ENCODE results near the gene OPTN. TPM values are rescaled to one million over a fixed set of nuclear protein-coding genes. Genes with fewer than 3 reads are reported as not detected.

Gene OPTN
- total and polyA plus RNA-seq, 4 donors: 54.3 to 68.5 (median 61.0) TPM

DNA sequence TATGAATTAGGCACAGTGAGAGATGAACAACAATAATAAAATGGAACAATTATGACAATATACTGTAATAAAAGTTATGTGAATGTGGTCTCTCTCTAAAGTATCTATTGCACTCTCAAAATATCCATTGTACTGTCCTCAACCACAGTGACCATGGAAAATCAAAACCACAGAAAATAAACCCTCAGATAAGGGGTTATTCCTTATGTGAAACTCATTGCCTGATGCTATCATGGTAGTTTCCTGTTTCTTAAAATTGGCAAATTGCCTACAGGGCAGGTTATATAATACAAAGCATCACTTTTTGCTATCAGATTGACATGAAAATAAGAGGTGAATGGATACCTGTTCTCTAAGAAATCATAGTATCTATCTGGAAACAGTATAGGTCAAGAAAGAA lies 65.2 kb downstream of the OPTN start:
- no peak overlapping the region for H3K4me3 ChIP-seq (ENCODE audit: low read depth, low read length)
- no peaks in the 10 kb centered on the region for H3K27me3 ChIP-seq (ENCODE audit: control insufficient read depth, insufficient read depth, low read length)
- peaks cover 2% of the 10 kb centered on the region for H3K36me3 ChIP-seq (ENCODE audit: control insufficient read depth, insufficient read depth, low read length)
- H3K9me3 ChIP-seq (ENCODE audit: control insufficient read depth, insufficient read depth, low read length): no peaks in the 10 kb centered on the region
- no peak for DNase-seq (ENCODE audit: low read depth in 4 of 6, low spot score in 6 of 6)
- H3K27ac ChIP-seq (ENCODE audit: low read depth, low read length): no peak overlapping the region
- H3K4me1 ChIP-seq (ENCODE audit: control insufficient read depth, insufficient read depth, low read length): peaks cover 7% of the 10 kb centered on the region

DNA sequence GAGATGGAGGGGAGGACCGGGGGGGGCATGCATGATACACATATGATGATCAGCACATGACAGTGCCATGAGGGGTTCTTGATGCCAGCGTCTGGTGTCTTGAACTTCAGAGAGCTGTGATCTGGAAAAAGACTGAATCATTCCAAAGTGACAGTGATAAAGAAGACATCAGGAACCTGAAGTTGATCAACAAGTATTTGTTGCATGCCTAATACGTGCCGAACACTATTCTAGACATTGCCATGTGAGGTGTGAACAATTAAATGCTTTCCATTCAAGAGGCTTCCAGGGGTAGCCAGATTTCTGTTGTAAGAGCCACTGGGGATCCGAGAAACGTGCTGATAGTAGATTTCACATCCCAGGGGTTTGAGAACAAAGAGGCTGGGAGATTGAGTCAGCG lies 67.6 kb downstream of the OPTN start:
- peak in 1 of 6 donors; percentile 5 for DNase-seq (ENCODE audit: low read depth in 4 of 6, low spot score in 6 of 6)
- 86% methylated on average over 7 of the region's 7 CpGs for WGBS (ENCODE audit: insufficient coverage)
- H3K4me3 ChIP-seq (ENCODE audit: low read depth, low read length): no peak overlapping the region
- H3K9me3 ChIP-seq (ENCODE audit: control insufficient read depth, insufficient read depth, low read length): no peaks in the 10 kb centered on the region
- H3K36me3 ChIP-seq (ENCODE audit: control insufficient read depth, insufficient read depth, low read length): peaks cover 2% of the 10 kb centered on the region
- no peaks in the 10 kb centered on the region for H3K4me1 ChIP-seq (ENCODE audit: control insufficient read depth, insufficient read depth, low read length)
- H3K27ac ChIP-seq (ENCODE audit: low read depth, low read length): no peak overlapping the region
- H3K27me3 ChIP-seq (ENCODE audit: control insufficient read depth, insufficient read depth, low read length): no peaks in the 10 kb centered on the region

DNA sequence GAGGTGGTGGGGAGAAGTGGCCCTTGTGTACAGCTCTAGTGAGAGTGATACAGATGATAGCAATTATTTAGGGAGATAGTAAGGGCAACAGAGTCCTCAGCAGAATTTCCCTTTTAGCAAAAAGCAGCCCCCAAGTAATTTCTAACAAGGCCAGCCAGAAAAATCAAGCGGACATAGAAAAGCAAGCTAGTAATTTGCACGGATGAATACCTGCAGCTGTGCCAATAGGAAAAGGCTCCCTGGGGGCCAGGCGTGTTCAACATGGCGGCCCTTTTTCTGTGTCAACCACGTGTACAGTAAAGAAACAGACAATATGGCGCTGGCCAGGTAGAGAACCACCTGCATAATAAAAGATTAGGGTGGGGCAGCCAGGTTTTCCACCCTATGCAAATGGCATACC lies 68.8 kb downstream of the OPTN start:
- Histone ChIP-seq H3K4me3 (ENCODE audit: low read depth, low read length) (no peak overlapping the region), H3K4me1 (ENCODE audit: control insufficient read depth, insufficient read depth, low read length) (no peaks in the 10 kb centered on the region), H3K9me3 (ENCODE audit: control insufficient read depth, insufficient read depth, low read length) (no peaks in the 10 kb centered on the region), H3K27me3 (ENCODE audit: control insufficient read depth, insufficient read depth, low read length) (no peaks in the 10 kb centered on the region), H3K27ac (ENCODE audit: low read depth, low read length) (no peak overlapping the region), H3K36me3 (ENCODE audit: control insufficient read depth, insufficient read depth, low read length) (peaks cover 2% of the 10 kb centered on the region)
- WGBS (ENCODE audit: insufficient coverage): 86% methylated on average over 6 of the region's 6 CpGs
- DNase-seq (ENCODE audit: low read depth in 4 of 6, low spot score in 6 of 6): peak in 1 of 6 donors; percentile 86

DNA sequence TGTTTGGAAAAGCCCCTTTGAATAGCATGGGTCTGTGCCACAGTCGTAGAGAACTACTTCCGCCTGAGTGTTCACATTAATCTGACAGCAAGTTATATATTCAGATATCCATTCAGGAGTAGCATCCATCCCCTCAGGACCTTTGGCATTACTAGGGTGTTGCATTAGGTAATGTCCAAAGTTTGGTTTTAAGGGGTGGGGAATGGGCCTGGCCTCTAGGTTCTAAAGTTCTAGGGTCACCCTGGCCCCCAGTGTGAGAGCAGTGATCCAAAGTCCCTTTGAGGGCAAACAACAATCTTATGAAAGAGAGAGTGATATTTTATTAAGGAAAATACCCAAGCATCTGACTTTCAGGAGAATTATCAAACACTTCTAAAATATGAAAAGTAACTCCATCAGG lies 73.7 kb downstream of the OPTN start:
- no peaks in the 10 kb centered on the region for H3K9me3 ChIP-seq (ENCODE audit: control insufficient read depth, insufficient read depth, low read length)
- H3K4me1 ChIP-seq (ENCODE audit: control insufficient read depth, insufficient read depth, low read length): no peaks in the 10 kb centered on the region
- H3K27me3 ChIP-seq (ENCODE audit: control insufficient read depth, insufficient read depth, low read length): no peaks in the 10 kb centered on the region
- H3K27ac ChIP-seq (ENCODE audit: low read depth, low read length): no peak overlapping the region
- H3K4me3 ChIP-seq (ENCODE audit: low read depth, low read length): no peak overlapping the region
- DNase-seq (ENCODE audit: low read depth in 4 of 6, low spot score in 6 of 6): no peak
- no CpG with 5 or more reads among the region's 2 CpGs for whole genome bisulfite sequencing (ENCODE audit: insufficient coverage)
- H3K36me3 ChIP-seq (ENCODE audit: control insufficient read depth, insufficient read depth, low read length): no peaks in the 10 kb centered on the region

DNA sequence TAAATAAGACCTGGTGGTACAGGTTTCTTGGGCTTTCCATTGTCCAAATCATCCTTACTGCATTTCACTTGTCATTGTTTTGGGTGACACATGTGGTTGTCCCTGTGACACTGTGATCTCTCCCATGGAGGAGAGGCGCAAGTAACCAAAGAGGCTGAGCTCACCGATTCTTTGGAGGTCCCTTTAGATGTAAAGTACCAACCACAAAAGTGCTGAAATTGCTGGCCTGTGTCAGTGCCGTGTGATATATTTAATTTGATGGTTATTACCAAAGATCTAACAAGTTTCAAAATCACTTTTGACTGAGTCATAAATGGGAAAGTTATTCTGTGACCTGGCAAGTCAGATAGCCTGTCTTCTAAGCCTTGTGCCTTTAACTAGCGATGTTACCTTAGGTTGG lies 80.8 kb downstream of the OPTN start:
- DNase-seq (ENCODE audit: low read depth in 4 of 6, low spot score in 6 of 6): no peak
- no peak overlapping the region for H3K27ac ChIP-seq (ENCODE audit: low read depth, low read length)
- no peaks in the 10 kb centered on the region for H3K9me3 ChIP-seq (ENCODE audit: control insufficient read depth, insufficient read depth, low read length)
- H3K27me3 ChIP-seq (ENCODE audit: control insufficient read depth, insufficient read depth, low read length): no peaks in the 10 kb centered on the region
- H3K36me3 ChIP-seq (ENCODE audit: control insufficient read depth, insufficient read depth, low read length): no peaks in the 10 kb centered on the region
- WGBS (ENCODE audit: insufficient coverage): no CpG with 5 or more reads among the region's 4 CpGs
- no peaks in the 10 kb centered on the region for H3K4me1 ChIP-seq (ENCODE audit: control insufficient read depth, insufficient read depth, low read length)
- no peak overlapping the region for H3K4me3 ChIP-seq (ENCODE audit: low read depth, low read length)

DNA sequence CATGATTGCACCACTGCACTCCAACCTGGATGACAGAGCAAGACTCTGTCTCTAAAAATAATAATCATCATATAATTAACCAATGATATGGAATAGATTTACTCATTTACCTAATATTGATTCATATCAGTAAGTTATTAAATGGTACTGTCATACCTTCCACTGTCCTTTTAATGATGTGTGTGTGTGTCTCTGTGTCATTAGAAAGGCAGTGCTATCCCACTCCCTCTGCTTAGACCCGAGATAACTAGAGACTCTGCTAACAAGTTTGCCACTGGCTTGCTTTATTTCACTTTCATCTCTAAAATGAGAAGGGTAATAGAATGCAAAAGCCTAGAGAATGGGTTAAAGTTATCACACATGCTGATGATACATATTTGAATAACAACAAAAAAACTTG lies 82.5 kb downstream of the OPTN start:
- Histone ChIP-seq H3K27me3 (ENCODE audit: control insufficient read depth, insufficient read depth, low read length) (no peaks in the 10 kb centered on the region), H3K27ac (ENCODE audit: low read depth, low read length) (no peak overlapping the region), H3K9me3 (ENCODE audit: control insufficient read depth, insufficient read depth, low read length) (no peaks in the 10 kb centered on the region), H3K36me3 (ENCODE audit: control insufficient read depth, insufficient read depth, low read length) (no peaks in the 10 kb centered on the region), H3K4me1 (ENCODE audit: control insufficient read depth, insufficient read depth, low read length) (no peaks in the 10 kb centered on the region), H3K4me3 (ENCODE audit: low read depth, low read length) (no peak overlapping the region)
- no CpG with 5 or more reads among the region's 1 CpG for WGBS (ENCODE audit: insufficient coverage)
- DNase-seq (ENCODE audit: low read depth in 4 of 6, low spot score in 6 of 6): no peak

DNA sequence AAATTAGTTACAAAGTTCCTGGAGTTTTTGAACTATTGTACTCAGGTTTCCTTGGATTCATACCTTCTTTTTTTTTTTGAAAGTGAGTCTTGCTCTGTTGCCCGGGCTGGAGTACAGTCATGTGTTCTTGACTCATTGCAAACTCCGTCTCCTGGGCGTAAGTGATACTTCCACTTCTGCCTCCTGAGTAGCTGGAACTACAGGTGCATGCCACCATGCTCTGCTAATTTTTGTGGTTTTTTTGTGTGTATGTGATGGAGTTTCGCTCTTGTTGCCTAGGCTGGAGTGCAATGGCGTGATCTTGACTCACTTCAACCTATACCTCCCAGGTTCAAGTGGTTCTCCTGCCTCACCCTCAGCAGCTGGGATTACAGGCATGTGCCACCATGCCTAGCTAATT lies 83.7 kb downstream of the OPTN start:
- H3K4me3 ChIP-seq (ENCODE audit: low read depth, low read length): no peak overlapping the region
- H3K9me3 ChIP-seq (ENCODE audit: control insufficient read depth, insufficient read depth, low read length): no peaks in the 10 kb centered on the region
- no peaks in the 10 kb centered on the region for H3K27me3 ChIP-seq (ENCODE audit: control insufficient read depth, insufficient read depth, low read length)
- H3K4me1 ChIP-seq (ENCODE audit: control insufficient read depth, insufficient read depth, low read length): no peaks in the 10 kb centered on the region
- no peaks in the 10 kb centered on the region for H3K36me3 ChIP-seq (ENCODE audit: control insufficient read depth, insufficient read depth, low read length)
- H3K27ac ChIP-seq (ENCODE audit: low read depth, low read length): no peak overlapping the region
- 67% methylated on average over 3 of the region's 5 CpGs for WGBS (ENCODE audit: insufficient coverage)
- DNase-seq (ENCODE audit: low read depth in 4 of 6, low spot score in 6 of 6): no peak

DNA sequence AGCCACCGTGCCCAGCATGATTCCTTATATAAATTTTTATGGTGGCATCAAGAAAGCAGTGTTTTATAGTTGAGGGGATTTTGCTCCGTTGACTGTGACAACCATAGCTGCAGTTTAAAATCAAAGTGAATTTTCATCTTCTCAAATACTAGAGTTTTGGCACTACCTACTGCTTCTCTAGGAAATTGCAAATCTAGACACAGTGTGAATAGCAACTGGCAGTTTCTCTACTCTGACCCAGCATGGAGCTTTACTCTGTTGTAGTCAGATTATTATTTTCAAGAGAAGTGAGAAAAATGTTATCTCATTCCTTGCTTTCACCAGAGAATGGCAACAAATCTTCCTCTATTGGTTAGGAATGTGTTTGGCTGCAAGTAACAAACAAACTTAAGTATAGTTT lies 84.3 kb downstream of the OPTN start:
- Histone ChIP-seq H3K27ac (ENCODE audit: low read depth, low read length) (no peak overlapping the region), H3K27me3 (ENCODE audit: control insufficient read depth, insufficient read depth, low read length) (no peaks in the 10 kb centered on the region), H3K4me1 (ENCODE audit: control insufficient read depth, insufficient read depth, low read length) (no peaks in the 10 kb centered on the region), H3K36me3 (ENCODE audit: control insufficient read depth, insufficient read depth, low read length) (no peaks in the 10 kb centered on the region), H3K4me3 (ENCODE audit: low read depth, low read length) (no peak overlapping the region), H3K9me3 (ENCODE audit: control insufficient read depth, insufficient read depth, low read length) (no peaks in the 10 kb centered on the region)
- DNase-seq (ENCODE audit: low read depth in 4 of 6, low spot score in 6 of 6): peak in 1 of 6 donors; percentile 60
- no CpG with 5 or more reads among the region's 2 CpGs for WGBS (ENCODE audit: insufficient coverage)

DNA sequence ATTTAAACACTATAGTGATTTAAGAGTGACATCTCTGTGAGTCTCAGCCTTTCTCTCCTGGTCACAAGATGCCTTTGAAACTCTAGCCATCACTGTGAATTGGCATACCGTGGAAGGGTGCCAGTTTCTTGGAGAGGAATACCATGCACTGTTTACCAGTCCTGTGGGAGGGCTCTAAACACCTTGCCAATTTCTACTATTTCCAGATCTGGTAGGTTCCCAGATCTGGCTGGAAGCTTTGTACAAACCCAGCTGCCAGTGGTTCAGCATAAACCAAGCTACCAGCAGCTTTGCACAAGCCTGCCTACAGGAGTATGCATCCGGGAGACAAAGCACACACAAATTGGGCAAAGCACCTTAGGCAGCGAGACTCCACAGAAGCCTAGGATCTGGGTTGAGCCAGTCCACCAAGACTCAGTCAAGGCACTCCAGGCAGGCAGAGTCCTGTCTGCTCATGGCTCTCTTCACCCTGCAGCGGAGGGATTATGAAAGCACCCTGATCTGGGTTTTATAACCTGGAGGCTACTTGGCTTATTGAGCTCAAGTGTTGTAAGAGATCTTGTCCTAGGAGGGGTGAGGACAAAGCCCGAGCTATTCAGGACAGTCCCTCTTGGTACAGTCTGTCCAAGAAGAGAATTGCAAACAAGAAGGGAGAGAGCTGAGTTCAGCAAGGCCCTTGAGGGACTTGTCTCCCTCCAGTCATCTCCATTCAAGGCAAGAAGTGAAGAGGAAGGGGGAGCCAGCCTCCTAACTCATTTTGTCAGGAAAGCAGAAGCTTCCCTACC lies 85.0 kb downstream of the OPTN start:
- WGBS (ENCODE audit: insufficient coverage): 91% methylated on average over 4 of the region's 5 CpGs
- no peaks in the 10 kb centered on the region for H3K27me3 ChIP-seq (ENCODE audit: control insufficient read depth, insufficient read depth, low read length)
- H3K27ac ChIP-seq (ENCODE audit: low read depth, low read length): no peak overlapping the region
- H3K4me3 ChIP-seq (ENCODE audit: low read depth, low read length): no peak overlapping the region
- peak in 1 of 6 donors; percentile 33 for DNase-seq (ENCODE audit: low read depth in 4 of 6, low spot score in 6 of 6)
- no peaks in the 10 kb centered on the region for H3K4me1 ChIP-seq (ENCODE audit: control insufficient read depth, insufficient read depth, low read length)
- H3K9me3 ChIP-seq (ENCODE audit: control insufficient read depth, insufficient read depth, low read length): no peaks in the 10 kb centered on the region
- H3K36me3 ChIP-seq (ENCODE audit: control insufficient read depth, insufficient read depth, low read length): no peaks in the 10 kb centered on the region

DNA sequence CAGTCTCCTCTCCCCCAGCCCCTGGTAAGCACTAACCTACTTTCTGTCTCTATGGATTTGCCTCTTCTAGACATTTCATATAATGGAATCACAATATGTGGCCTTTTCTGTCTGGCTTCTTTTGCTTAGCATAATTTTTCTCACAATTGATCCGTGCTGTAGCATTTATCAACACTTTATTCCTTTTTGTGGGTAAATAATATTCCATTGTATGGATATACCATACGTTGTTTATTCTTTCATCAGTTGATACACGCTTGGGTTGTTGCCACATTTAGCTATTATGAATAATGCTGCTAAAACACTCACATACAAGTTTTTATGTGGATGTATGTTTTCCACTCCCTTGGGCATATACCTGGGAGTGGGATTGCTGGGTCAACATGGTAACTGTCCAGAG lies 87.2 kb downstream of the OPTN start:
- Histone ChIP-seq H3K27me3 (ENCODE audit: control insufficient read depth, insufficient read depth, low read length) (no peaks in the 10 kb centered on the region), H3K4me1 (ENCODE audit: control insufficient read depth, insufficient read depth, low read length) (no peaks in the 10 kb centered on the region), H3K36me3 (ENCODE audit: control insufficient read depth, insufficient read depth, low read length) (no peaks in the 10 kb centered on the region), H3K27ac (ENCODE audit: low read depth, low read length) (no peak overlapping the region), H3K9me3 (ENCODE audit: control insufficient read depth, insufficient read depth, low read length) (no peaks in the 10 kb centered on the region), H3K4me3 (ENCODE audit: low read depth, low read length) (no peak overlapping the region)
- WGBS (ENCODE audit: insufficient coverage): no CpG with 5 or more reads among the region's 3 CpGs
- no peak for DNase-seq (ENCODE audit: low read depth in 4 of 6, low spot score in 6 of 6)

Data from spinal cord (tissue), 10 donors.